GM12878 (cell line): ENCODE results near the gene TBC1D1. TPM values are rescaled to one million over a fixed set of nuclear protein-coding genes. Genes with fewer than 3 reads are reported as not detected.

Source experiments
- CHD1 ChIP-seq: IDR thresholded peaks from 2 replicates; pipeline ENCODE4 v1.6.1; 2012; ENCODE audit warnings: low read depth, low read length, improper control_type of control experiment
- EGR1 ChIP-seq, 2 experiments: IDR thresholded peaks; 1 replicate in 1 of 2; 2 replicates in 1 of 2; pipeline ENCODE4 v1.6.1; 2011 to 2012; ENCODE audit warnings: low read depth in 2 of 2, low read length in 2 of 2, borderline replicate concordance in 1 of 2, mild to moderate bottlenecking in 1 of 2, moderate library complexity in 1 of 2
- HDAC6 ChIP-seq: fragments of 200-600 bp; sonication (generic); IDR thresholded peaks from one replicate; pipeline ENCODE4 v1.8.0; 2017; ENCODE audit warnings: antibody characterized with exemption; ENCODE audit not compliant: unreplicated experiment
- IRF4 ChIP-seq: IDR thresholded peaks from 2 replicates; pipeline ENCODE4 v1.6.1; 2011; ENCODE audit warnings: low read depth, low read length
- MYC ChIP-seq: IDR thresholded peaks from 2 replicates; pipeline ENCODE4 v1.6.1; 2011; ENCODE audit warnings: mild to moderate bottlenecking, low read length, moderate library complexity, inconsistent platforms; ENCODE audit not compliant: insufficient read depth, insufficient replicate concordance, insufficient read length, severe bottlenecking
- POLR2AphosphoS5 ChIP-seq: IDR thresholded peaks from 2 replicates; pipeline ENCODE4 v1.6.1; 2011; ENCODE audit warnings: mild to moderate bottlenecking, low read length, inconsistent platforms
- RB1 ChIP-seq: fragments of 450-650 bp; formaldehyde crosslinking; IDR thresholded peaks from 2 replicates; pipeline ENCODE4 v1.6.1; 2017; ENCODE audit warnings: mild to moderate bottlenecking, borderline replicate concordance
- STAT3 ChIP-seq: IDR thresholded peaks from 2 replicates; pipeline ENCODE4 v1.6.1; 2011; ENCODE audit warnings: low read depth, low read length, improper control_type of control experiment
- ZNF24 ChIP-seq: fragments of 450-650 bp; IDR thresholded peaks from 2 replicates; pipeline ENCODE4 v1.6.1; 2017; ENCODE audit warnings: antibody characterized with exemption, mild to moderate bottlenecking
- polyA plus RNA-seq, 11 experiments: library from polyadenylated mRNA; depleted of rRNA in 4 of 11; unstranded in 6 of 11; stranded (reverse) in 5 of 11; fragments of >200 nt; fragmentation: Nextera tagmentation in 4 of 11; fragmentation: Illumina TruSeq in 1 of 11; extraction: Ambion mirVana in 4 of 11; extraction: Trizol in 1 of 11; gene quantifications; 1 replicate in 1 of 11; 2 replicates in 10 of 11; pipeline versions ENCODE4 v1.2.1 to v1.2.3, GENCODE V29; 2011 to 2016; ENCODE audit warnings: inconsistent platforms in 2 of 11, missing spikeins in 2 of 11, low read depth in 1 of 11
- total RNA-seq, 4 experiments: library from RNA; depleted of rRNA in 3 of 4; stranded (reverse); fragments of >200 nt in 3 of 4; fragmentation: Illumina TruSeq in 1 of 4; extraction: Trizol in 1 of 4; gene quantifications; 2 replicates each; pipeline versions ENCODE4 v1.2.1 to v1.2.3, GENCODE V29; 2013 to 2021
- TF ChIP-seq, protein P1 (sequence below): IDR thresholded peaks from 2 replicates; pipeline ENCODE4 v1.6.1; 2011; ENCODE audit warnings: mild to moderate bottlenecking, low read depth, low read length, moderate library complexity; ENCODE audit not compliant: insufficient replicate concordance
- TF ChIP-seq, protein P2 (sequence below): fragments of 450-650 bp; IDR thresholded peaks from 2 replicates; pipeline ENCODE4 v1.6.1; 2017; ENCODE audit warnings: mild to moderate bottlenecking, low read depth, inconsistent platforms; ENCODE audit not compliant: poor library complexity, severe bottlenecking
- TF ChIP-seq, protein P3 (sequence below): fragments of 450-650 bp; IDR thresholded peaks from 2 replicates; pipeline ENCODE4 v1.6.1; 2016; ENCODE audit warnings: mild to moderate bottlenecking, moderate library complexity, borderline replicate concordance

Gene TBC1D1
- total and polyA plus RNA-seq, 10 of the 15 experiments (the other 5 are each of a cell fraction or from before 2014, with no cell fraction given): 5.3 to 102 (median 57.8) TPM

DNA sequence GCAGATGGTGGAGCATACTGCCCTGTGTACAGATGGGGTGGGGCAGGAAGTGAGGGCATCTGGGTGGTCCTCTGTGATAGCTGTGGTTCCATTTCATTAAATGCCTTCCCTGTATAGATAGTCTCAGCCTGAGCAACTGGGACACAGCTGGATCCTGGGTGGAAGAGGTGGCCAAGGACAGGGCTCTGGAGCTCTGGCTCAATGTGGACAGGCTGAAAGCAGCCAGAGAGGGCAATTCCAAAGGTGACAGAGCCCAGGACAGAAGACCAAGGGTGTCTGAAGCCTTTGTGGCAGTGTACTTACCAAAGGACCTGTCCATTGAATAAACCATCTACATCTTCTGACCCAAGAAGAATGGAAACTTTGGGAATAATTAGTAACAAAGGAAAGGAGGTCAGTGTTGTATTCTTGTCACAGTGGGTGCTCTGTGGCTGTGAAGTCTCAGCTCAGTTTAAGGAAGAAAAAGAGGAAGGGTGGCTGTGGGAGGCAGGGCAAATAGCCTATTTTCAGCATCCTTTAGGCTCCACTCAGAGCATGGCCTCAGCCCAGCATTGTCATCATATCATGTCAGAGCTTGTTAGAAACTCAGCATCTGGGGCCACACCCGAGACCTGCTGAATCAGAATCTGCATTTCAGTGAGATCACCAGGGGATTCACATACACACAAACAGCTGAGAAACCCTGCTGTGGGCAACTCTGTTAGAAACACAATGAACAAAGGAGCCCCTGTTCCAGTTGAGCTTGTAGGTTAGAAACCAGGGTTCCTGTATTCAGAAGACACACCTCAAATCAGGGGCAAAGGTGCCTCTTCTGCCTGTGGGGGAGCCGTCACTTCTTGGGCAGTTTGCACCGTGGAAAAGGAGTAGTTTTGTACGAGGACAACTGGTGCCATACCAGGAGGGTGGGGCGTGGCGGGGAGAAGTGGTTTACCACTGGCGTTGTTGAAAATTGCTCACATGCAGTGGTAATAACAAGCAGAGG, 237.9 kb downstream of the TBC1D1 start (continued):
- TF ChIP-seq, protein P1, sequence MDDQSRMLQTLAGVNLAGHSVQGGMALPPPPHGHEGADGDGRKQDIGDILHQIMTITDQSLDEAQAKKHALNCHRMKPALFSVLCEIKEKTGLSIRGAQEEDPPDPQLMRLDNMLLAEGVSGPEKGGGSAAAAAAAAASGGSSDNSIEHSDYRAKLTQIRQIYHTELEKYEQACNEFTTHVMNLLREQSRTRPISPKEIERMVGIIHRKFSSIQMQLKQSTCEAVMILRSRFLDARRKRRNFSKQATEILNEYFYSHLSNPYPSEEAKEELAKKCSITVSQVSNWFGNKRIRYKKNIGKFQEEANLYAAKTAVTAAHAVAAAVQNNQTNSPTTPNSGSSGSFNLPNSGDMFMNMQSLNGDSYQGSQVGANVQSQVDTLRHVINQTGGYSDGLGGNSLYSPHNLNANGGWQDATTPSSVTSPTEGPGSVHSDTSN: peak; percentile 45
- TF ChIP-seq RB1: 0 out of 2 replicates have a peak, but pooled peaks have one; percentile 12
- TF ChIP-seq, protein P2, sequence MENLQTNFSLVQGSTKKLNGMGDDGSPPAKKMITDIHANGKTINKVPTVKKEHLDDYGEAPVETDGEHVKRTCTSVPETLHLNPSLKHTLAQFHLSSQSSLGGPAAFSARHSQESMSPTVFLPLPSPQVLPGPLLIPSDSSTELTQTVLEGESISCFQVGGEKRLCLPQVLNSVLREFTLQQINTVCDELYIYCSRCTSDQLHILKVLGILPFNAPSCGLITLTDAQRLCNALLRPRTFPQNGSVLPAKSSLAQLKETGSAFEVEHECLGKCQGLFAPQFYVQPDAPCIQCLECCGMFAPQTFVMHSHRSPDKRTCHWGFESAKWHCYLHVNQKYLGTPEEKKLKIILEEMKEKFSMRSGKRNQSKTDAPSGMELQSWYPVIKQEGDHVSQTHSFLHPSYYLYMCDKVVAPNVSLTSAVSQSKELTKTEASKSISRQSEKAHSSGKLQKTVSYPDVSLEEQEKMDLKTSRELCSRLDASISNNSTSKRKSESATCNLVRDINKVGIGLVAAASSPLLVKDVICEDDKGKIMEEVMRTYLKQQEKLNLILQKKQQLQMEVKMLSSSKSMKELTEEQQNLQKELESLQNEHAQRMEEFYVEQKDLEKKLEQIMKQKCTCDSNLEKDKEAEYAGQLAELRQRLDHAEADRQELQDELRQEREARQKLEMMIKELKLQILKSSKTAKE: peak; percentile 94
- TF ChIP-seq HDAC6: no peak
- TF ChIP-seq, protein P3, sequence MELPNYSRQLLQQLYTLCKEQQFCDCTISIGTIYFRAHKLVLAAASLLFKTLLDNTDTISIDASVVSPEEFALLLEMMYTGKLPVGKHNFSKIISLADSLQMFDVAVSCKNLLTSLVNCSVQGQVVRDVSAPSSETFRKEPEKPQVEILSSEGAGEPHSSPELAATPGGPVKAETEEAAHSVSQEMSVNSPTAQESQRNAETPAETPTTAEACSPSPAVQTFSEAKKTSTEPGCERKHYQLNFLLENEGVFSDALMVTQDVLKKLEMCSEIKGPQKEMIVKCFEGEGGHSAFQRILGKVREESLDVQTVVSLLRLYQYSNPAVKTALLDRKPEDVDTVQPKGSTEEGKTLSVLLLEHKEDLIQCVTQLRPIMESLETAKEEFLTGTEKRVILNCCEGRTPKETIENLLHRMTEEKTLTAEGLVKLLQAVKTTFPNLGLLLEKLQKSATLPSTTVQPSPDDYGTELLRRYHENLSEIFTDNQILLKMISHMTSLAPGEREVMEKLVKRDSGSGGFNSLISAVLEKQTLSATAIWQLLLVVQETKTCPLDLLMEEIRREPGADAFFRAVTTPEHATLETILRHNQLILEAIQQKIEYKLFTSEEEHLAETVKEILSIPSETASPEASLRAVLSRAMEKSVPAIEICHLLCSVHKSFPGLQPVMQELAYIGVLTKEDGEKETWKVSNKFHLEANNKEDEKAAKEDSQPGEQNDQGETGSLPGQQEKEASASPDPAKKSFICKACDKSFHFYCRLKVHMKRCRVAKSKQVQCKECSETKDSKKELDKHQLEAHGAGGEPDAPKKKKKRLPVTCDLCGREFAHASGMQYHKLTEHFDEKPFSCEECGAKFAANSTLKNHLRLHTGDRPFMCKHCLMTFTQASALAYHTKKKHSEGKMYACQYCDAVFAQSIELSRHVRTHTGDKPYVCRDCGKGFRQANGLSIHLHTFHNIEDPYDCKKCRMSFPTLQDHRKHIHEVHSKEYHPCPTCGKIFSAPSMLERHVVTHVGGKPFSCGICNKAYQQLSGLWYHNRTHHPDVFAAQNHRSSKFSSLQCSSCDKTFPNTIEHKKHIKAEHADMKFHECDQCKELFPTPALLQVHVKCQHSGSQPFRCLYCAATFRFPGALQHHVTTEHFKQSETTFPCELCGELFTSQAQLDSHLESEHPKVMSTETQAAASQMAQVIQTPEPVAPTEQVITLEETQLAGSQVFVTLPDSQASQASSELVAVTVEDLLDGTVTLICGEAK: no peak
- no peak for TF ChIP-seq MYC
- TF ChIP-seq EGR1 (IDR thresholded peaks at IDR 0.05; ENCODE audit: borderline replicate concordance in 1 of 2, low read depth in 2 of 2, low read length in 2 of 2): 0 out of 3 replicates have a peak, but pooled peaks of 1 of the 2 experiments have one; percentile 39
- TF ChIP-seq IRF4: peak; percentile 78; the same call in 1 of the 2 replicates
- peak; percentile 57 for TF ChIP-seq POLR2AphosphoS5
- 0 out of 2 replicates have a peak, but pooled peaks have one; percentile 12 for TF ChIP-seq ZNF24
- no peak; the same call in 1 of the 2 replicates for TF ChIP-seq STAT3
- TF ChIP-seq CHD1: no peak
